DND-41 (cell line): ENCODE results near the gene HEBP1.
"Not testable (repeated sequence)": the region's sequence is repeated elsewhere in the genome, so short reads cannot be mapped to it uniquely, and the experiment has no call there.

Experiments
- ATAC-seq: fragments of 200-7000 bp; cut with Tn5 transposase; 3 replicates; pipeline ENCODE4 v1.9.1; 2021; ENCODE audit warnings: low read depth; ENCODE audit not compliant: insufficient read depth
- DNase-seq: peaks from one replicate; pipeline ENCODE4 v3.0.0-alpha.2; 2020
- H2AFZ ChIP-seq: 2 replicates; pipeline ENCODE4 v1.6.0; 2012; ENCODE audit warnings: low read depth, low read length
- H3K27ac ChIP-seq: 2 replicates; pipeline ENCODE4 v1.5.1; 2012; ENCODE audit warnings: low read length, inconsistent platforms
- H3K27me3 ChIP-seq: fragments of 200-600 bp; sonication (generic); 2 replicates; pipeline ENCODE4 v1.6.0; 2012; ENCODE audit warnings: low read length, mild to moderate bottlenecking, inconsistent platforms; ENCODE audit not compliant: insufficient read depth, poor library complexity
- H3K36me3 ChIP-seq: 2 replicates; pipeline ENCODE4 v1.5.1; 2012; ENCODE audit warnings: low read length, inconsistent platforms; ENCODE audit not compliant: insufficient read depth
- H3K4me1 ChIP-seq: 2 replicates; pipeline ENCODE4 v1.5.1; 2012; ENCODE audit warnings: mild to moderate bottlenecking, low read length; ENCODE audit not compliant: insufficient read depth
- H3K4me2 ChIP-seq: 2 replicates; pipeline ENCODE4 v1.6.0; 2012; ENCODE audit warnings: mild to moderate bottlenecking, moderate library complexity, low read length, inconsistent platforms; ENCODE audit not compliant: insufficient read depth
- H3K4me3 ChIP-seq, 2 experiments: fragments of 200-600 bp in 1 of 2; shearing (Covaris generic) in 1 of 2; 2 replicates each; pipeline ENCODE4 v1.5.1; 2012 to 2016; ENCODE audit warnings: inconsistent platforms in 2 of 2, low read length in 2 of 2, mild to moderate bottlenecking in 2 of 2, low read depth in 1 of 2, moderate library complexity in 1 of 2
- H3K79me2 ChIP-seq: 2 replicates; pipeline ENCODE4 v1.6.0; 2012; ENCODE audit warnings: low read length, inconsistent platforms; ENCODE audit not compliant: insufficient read depth
- H3K9ac ChIP-seq: 2 replicates; pipeline ENCODE4 v1.6.0; 2012; ENCODE audit warnings: low read depth, mild to moderate bottlenecking, inconsistent platforms, low read length, moderate library complexity
- H3K9me3 ChIP-seq: 2 replicates; pipeline ENCODE4 v1.5.1; 2012; ENCODE audit warnings: low read length, moderate library complexity, mild to moderate bottlenecking, inconsistent platforms; ENCODE audit not compliant: insufficient read depth, severe bottlenecking
- H4K20me1 ChIP-seq: 2 replicates; pipeline ENCODE4 v1.6.0; 2012; ENCODE audit warnings: low read length; ENCODE audit not compliant: insufficient read depth
- EZH2 ChIP-seq: IDR thresholded peaks from 3 replicates; pipeline ENCODE4 v1.6.1; 2012; ENCODE audit warnings: borderline replicate concordance, low read depth, mild to moderate bottlenecking, moderate library complexity, low read length, inconsistent platforms; ENCODE audit not compliant: severe bottlenecking
- TF ChIP-seq, protein P1 (sequence below): IDR thresholded peaks from 2 replicates; pipeline ENCODE4 v1.5.1; 2012; ENCODE audit warnings: borderline replicate concordance, low read length, moderate library complexity, mild to moderate bottlenecking; ENCODE audit not compliant: poor library complexity, severe bottlenecking; ENCODE audit errors: extremely low read depth

HEBP1 gene

DNA sequence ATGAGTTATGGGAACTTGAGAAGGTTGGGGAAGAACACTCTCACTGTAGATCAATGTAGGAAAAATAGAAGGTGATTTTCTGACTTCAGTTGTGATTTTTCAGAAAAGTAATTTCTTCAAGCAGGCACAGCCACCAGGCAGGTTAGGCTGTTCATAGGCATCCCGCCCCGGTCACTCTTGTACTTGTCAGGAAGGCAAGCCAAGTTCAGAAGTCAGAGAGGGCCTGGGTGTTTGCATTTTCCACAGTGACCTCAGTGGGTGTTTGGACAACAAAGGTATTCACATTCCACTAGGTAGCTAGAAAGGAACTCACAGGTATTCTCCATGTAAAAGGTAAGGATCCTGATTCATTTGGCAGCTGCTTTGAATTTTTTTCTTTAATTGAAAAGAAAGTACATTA lies 41.2 kb upstream of the HEBP1 start:
- Histone ChIP-seq H3K4me3 (no peak overlapping the region), H3K4me1 (no peaks in the 10 kb centered on the region), H3K9me3 (no peaks in the 10 kb centered on the region), H3K27me3 (peaks cover 16% of the 10 kb centered on the region), H3K79me2 (no peaks in the 10 kb centered on the region), H2AFZ (no peak overlapping the region), H3K27ac (no peak overlapping the region), H3K36me3 (no peaks in the 10 kb centered on the region), H4K20me1 (no peaks in the 10 kb centered on the region), H3K9ac (no peak overlapping the region), H3K4me2 (no peak overlapping the region)
- ATAC-seq = no peak
- no peak for TF ChIP-seq EZH2
- TF ChIP-seq, protein P1, sequence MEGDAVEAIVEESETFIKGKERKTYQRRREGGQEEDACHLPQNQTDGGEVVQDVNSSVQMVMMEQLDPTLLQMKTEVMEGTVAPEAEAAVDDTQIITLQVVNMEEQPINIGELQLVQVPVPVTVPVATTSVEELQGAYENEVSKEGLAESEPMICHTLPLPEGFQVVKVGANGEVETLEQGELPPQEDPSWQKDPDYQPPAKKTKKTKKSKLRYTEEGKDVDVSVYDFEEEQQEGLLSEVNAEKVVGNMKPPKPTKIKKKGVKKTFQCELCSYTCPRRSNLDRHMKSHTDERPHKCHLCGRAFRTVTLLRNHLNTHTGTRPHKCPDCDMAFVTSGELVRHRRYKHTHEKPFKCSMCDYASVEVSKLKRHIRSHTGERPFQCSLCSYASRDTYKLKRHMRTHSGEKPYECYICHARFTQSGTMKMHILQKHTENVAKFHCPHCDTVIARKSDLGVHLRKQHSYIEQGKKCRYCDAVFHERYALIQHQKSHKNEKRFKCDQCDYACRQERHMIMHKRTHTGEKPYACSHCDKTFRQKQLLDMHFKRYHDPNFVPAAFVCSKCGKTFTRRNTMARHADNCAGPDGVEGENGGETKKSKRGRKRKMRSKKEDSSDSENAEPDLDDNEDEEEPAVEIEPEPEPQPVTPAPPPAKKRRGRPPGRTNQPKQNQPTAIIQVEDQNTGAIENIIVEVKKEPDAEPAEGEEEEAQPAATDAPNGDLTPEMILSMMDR = no peak
- no peak for DNase-seq

DNA sequence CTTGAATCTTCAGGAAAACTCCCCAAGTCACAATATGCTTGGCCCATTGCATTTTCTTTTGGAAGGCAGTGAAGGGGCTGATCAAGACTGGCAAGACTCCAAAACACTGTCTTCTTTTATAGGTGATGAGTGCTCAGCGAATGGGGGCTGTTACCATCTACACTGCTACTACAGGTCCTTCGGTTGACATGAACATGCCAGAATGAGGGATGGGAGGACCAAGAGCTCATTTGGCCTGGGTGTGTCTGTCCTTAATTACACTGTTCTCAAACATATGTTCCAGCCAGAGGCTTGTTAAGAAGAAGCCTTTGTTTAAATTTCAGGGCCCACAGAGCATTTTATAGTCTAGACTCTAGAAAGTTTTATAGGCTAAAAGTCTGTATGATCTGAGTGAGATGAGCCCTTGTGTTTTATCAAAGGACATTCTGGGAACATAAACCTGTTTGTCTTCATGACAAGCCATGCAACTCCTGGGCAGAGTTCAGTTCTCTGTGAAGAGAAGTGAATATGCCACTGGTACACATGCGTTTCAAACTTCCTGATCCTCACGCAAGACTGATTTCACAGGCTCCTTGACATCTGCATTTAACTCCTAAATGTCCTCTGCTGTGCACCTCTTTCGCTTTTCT lies 39.4 kb upstream of the HEBP1 start:
- H3K27me3 ChIP-seq = peaks cover 14% of the 10 kb centered on the region
- no peak for ATAC-seq
- no peak overlapping the region for H3K4me3 ChIP-seq
- no peak overlapping the region for H3K27ac ChIP-seq
- no peaks in the 10 kb centered on the region for H3K79me2 ChIP-seq
- no peak overlapping the region for H3K9ac ChIP-seq
- DNase-seq = no peak
- TF ChIP-seq, protein P1 = no peak
- no peak for TF ChIP-seq EZH2
- H4K20me1 ChIP-seq = no peaks in the 10 kb centered on the region
- H3K36me3 ChIP-seq = no peaks in the 10 kb centered on the region
- no peaks in the 10 kb centered on the region for H3K9me3 ChIP-seq
- H3K4me2 ChIP-seq = no peak overlapping the region
- no peaks in the 10 kb centered on the region for H3K4me1 ChIP-seq
- H2AFZ ChIP-seq = no peak overlapping the region

DNA sequence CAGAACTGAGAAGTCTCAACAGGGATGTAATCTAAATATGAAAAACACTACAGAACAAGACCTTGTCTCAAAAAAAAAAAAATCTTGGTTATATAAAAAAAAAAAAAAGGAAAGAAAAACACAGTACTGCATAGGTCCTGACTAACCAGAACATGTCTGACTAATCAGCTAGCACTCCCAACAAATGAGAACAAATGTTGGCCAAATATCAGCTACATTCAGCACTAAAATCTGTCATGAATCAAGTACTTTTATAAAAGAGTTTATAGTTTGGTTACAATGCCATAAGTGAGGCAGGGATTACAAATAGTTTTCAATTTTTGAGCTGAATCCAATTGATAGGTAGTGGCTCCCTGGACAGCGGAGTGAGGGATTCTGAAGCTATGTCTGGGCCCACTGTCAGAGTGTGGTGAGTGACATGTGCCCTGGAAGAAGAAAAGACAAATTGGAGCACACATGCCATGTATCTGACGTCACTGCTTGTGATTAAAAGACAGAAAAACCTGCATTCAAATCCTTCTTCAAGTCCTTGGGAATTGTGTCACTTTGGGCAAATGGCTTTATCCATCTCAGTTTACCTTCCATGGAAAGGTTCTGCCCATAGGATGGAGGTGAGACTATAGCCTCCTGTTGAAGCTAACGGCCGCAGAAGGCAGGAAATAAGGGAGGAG lies 38.6 kb upstream of the HEBP1 start:
- H3K4me2 ChIP-seq = no peak overlapping the region
- no peak for DNase-seq
- no peak overlapping the region for H2AFZ ChIP-seq
- H3K27me3 ChIP-seq = peaks cover 8% of the 10 kb centered on the region
- no peak for TF ChIP-seq EZH2
- TF ChIP-seq, protein P1 = no peak
- ATAC-seq = no peak
- H3K79me2 ChIP-seq = no peaks in the 10 kb centered on the region
- H3K9ac ChIP-seq = no peak overlapping the region
- H3K9me3 ChIP-seq = no peaks in the 10 kb centered on the region
- no peaks in the 10 kb centered on the region for H4K20me1 ChIP-seq
- H3K36me3 ChIP-seq = no peaks in the 10 kb centered on the region
- H3K4me3 ChIP-seq = no peak overlapping the region
- no peak overlapping the region for H3K27ac ChIP-seq
- no peaks in the 10 kb centered on the region for H3K4me1 ChIP-seq

DNA sequence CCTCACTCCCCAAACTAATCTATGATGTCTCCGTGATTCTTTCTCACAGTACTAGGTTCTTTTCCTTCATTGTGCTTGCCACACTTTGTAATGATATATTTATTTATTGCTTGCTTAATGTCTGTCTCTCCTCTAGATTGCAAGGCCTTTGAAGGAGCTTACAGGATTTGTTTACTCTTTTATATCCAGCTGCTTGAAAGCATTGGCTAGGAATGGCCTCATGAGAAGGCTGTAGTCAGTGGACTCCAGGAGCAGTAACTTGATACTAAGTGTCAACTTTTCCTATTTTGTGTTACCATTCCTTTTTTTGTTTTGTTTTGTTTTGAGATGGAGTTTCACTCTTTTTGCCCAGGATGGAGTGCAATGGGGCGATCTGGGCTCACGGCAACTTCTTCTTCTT lies 36.8 kb upstream of the HEBP1 start:
- Histone ChIP-seq H3K9ac (no peak overlapping the region), H3K9me3 (no peaks in the 10 kb centered on the region), H3K4me1 (no peaks in the 10 kb centered on the region), H4K20me1 (no peaks in the 10 kb centered on the region), H3K4me2 (no peak overlapping the region), H3K36me3 (no peaks in the 10 kb centered on the region), H3K79me2 (no peaks in the 10 kb centered on the region), H2AFZ (no peak overlapping the region), H3K27ac (no peak overlapping the region), H3K27me3 (peaks cover 6% of the 10 kb centered on the region), H3K4me3 (no peak overlapping the region)
- ATAC-seq (no peak), DNase-seq (no peak)
- TF ChIP-seq, protein P1 = no peak
- TF ChIP-seq EZH2 = no peak

DNA sequence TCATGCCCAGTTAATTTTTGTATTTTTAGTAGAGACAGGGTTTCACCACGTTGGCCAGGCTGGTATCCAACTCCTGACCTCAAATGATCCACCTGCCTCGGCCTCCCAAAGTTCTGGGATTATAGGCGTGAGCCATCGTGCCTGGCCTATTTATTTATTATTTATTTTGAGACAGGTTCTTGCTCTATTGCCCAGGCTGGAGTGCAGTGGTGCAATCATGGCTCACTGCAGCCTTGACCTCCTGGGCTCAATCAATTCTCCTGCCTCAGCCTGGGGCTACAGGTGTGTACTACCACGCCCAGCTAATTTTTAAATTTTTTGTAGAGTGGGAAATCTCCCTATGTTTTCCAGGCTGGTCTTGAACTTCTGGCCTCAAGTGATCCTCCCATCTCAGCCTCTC lies 35.3 kb upstream of the HEBP1 start:
- H4K20me1 ChIP-seq, ATAC-seq, H3K36me3 ChIP-seq: not testable (repeated sequence)

More for the DNA sequence above, 35.3 kb upstream of the HEBP1 start:
- H3K9me3 ChIP-seq, H3K4me3 ChIP-seq, H2AFZ ChIP-seq, DNase-seq, H3K4me2 ChIP-seq, H3K79me2 ChIP-seq, H3K27ac ChIP-seq, H3K27me3 ChIP-seq, H3K9ac ChIP-seq, H3K4me1 ChIP-seq: not testable (repeated sequence)
